ENCODE measurements around the gene CDC26.
A peak's percentile ranks its signal among the peaks of the same experiment; 100 is the strongest.

Gene CDC26

DNA sequence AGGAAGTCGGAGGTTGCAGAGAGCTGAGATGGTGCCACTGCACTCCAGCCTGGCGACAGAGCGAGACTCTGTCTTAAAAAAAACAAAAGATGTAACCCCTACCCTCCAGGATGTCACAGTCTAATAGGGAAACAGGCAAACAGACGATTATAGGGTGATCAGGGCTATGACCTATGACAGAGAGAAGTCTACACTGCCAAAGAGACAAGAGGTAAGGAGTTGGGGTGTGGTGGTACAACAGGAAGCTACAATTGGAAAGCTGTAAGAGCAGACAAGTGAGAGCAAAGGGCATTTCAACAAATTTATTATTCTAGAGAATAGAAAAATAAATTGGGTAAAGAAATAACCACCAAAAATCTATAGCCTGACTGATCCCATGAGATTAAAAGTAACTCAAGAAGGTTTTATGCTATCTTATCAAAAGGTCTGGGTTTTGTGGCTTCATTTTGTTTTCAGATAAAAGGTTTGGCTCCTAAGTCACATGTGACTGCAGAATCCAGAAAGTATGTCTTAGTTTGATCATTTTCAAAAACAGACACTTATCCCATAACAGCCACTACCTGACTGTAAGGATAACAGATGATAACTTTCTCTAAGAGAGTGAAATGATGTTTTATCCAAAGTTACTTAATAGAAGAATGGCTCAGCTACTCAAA lies 7.3 kb downstream of the CDC26 start:
- TF ChIP-seq ZFX (IDR thresholded peaks at IDR 0.05; ENCODE audit: borderline replicate concordance), result no peak
- H3K27ac ChIP-seq, result no peak overlapping the region

DNA sequence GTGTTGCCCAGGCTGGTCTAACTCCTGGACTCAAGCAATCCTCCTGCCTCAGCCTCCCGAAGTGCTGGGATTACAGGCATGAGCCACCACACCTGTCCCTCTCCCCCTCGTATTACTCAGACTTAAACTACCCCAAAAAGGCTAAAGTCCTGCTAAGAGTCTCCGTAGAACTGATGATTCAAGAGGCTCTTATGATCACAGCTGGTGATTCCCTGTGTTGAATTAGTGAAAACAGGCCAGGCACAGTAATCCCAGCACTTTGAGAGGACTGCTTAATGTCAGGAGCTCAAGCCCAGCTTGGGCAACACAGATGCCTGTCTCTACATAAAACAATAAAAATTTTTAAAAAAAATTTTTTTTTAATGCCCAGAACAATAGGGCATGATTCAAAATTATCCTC lies 9.2 kb downstream of the CDC26 start:
- H3K27ac ChIP-seq, result no peak overlapping the region
- TF ChIP-seq, protein P1, sequence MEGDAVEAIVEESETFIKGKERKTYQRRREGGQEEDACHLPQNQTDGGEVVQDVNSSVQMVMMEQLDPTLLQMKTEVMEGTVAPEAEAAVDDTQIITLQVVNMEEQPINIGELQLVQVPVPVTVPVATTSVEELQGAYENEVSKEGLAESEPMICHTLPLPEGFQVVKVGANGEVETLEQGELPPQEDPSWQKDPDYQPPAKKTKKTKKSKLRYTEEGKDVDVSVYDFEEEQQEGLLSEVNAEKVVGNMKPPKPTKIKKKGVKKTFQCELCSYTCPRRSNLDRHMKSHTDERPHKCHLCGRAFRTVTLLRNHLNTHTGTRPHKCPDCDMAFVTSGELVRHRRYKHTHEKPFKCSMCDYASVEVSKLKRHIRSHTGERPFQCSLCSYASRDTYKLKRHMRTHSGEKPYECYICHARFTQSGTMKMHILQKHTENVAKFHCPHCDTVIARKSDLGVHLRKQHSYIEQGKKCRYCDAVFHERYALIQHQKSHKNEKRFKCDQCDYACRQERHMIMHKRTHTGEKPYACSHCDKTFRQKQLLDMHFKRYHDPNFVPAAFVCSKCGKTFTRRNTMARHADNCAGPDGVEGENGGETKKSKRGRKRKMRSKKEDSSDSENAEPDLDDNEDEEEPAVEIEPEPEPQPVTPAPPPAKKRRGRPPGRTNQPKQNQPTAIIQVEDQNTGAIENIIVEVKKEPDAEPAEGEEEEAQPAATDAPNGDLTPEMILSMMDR (IDR thresholded peaks at IDR 0.05), result no peak
- TF ChIP-seq ZFX (IDR thresholded peaks at IDR 0.05; ENCODE audit: borderline replicate concordance), result no peak

DNA sequence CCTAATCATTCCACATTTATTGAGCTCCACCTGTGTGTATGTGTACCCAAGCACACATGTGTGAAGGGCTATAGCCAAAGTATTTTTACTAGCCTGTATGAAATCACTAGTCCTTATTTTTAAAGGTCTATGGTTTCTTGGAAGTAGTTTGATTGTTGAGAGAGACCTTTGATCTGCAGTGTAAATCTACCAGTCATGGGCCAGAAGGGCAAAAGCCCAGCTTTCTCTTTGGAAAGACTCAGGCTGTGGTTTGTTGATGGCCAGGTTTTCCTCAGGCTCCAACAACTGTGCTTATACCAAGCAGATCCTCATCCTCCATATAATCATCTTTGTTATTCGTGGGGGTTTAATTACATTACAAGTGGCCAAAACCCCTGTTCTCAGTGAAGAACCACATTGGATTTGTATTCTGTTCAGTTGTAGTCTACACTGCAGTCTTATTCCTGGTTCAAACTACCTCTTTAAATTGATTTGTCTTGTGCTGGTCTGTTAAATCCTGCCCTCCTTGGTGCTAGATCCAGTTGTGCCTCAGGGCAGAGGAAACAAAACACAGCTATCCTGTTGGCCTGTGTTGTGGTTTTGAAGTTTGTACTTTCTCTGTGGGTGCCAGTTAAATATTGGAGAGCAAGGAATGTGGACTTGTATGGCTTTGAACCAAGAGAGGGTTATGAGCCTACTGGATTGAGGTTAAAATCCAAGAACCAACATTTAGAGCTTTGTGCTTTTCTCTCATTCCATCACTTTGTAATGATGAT lies 13.3 kb downstream of the CDC26 start:
- H3K27ac ChIP-seq, result peak overlapping the region; percentile 41
- TF ChIP-seq, protein P1 (IDR thresholded peaks at IDR 0.05), result no peak
- TF ChIP-seq ZFX (IDR thresholded peaks at IDR 0.05; ENCODE audit: borderline replicate concordance), result no peak

DNA sequence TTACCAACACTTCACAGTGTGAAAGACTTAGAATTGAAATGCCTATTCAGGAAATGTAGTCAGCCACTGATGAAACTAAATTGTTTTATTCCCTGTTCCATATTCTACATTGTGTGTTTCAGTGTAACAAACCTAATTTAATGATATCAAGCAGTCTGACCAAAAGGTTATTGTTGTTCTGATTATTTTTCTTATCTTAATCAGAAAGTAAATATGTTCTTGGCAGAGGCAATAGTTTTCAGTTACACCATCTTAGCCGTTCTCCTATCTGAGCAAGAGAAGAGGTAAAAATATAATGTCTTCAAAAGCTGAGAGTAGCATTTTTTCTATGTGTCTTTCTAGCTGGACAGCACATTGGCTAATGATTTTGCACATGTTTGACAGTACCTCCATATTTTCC lies 17.1 kb downstream of the CDC26 start:
- peak overlapping the region; percentile 36 for H3K27ac ChIP-seq
- TF ChIP-seq, protein P1 (IDR thresholded peaks at IDR 0.05), result no peak
- no peak for TF ChIP-seq ZFX (IDR thresholded peaks at IDR 0.05; ENCODE audit: borderline replicate concordance)

DNA sequence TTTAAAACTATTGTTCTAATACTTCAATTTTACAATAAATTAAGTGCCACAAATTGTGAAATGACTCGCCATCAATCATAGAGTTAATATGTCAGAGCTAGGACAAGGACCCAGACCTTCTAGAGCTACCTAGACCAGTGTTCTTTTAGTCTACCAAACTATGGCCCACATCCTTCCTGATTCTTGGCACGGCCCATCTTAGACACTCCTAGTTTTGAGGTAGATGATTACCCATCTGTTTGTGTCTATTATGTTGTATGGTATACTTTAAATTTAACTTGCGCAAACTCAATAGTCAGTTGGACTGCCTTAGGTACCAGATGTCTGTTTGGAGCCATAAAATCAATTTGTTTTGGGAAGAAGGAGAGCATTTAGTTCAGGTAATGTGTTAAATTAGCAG lies 17.5 kb downstream of the CDC26 start:
- TF ChIP-seq, protein P1 (IDR thresholded peaks at IDR 0.05), result no peak
- TF ChIP-seq ZFX (IDR thresholded peaks at IDR 0.05; ENCODE audit: borderline replicate concordance), result no peak
- peak overlapping the region; percentile 36 for H3K27ac ChIP-seq

DNA sequence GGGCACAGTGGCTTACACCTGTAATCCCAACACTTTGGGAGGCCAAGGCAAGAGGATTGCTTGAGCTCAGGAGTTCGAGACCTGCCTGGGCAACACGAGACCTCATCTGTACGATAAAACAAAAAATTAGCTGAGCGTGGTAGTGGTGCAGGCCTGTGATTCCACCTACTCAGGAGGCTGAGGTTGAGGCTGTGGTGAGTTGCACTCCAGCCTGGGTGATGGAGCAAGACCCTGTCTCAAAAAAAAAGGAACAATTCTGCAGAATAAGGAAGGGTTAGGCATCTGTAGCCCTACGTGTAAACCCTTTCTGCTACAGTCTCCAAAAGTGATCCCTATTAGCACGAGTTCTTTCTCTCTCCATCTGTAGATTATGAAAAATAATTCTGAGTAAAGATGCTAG lies 19.9 kb downstream of the CDC26 start:
- no peak overlapping the region for H3K27ac ChIP-seq
- no peak for TF ChIP-seq ZFX (IDR thresholded peaks at IDR 0.05; ENCODE audit: borderline replicate concordance)
- TF ChIP-seq, protein P1 (IDR thresholded peaks at IDR 0.05), result no peak

DNA sequence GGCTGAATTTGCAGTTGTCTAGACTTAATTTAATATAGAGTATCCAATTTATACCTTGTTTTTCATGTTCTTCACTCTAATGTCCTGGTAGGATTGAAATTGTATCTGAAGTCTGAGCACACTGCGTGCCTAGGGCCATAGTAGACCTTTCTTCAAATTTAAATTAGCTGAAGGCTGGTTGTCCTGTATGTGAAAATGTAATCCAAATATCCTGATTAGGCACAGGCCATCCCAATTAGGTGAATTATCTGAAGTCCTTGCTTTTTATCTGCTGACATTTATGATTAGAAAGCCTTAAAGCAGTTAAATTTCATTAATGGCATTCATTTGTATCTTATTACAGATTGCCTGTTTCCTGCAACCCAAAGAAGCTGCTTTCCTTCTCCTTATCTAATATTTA lies 20.4 kb downstream of the CDC26 start:
- TF ChIP-seq, protein P1 (IDR thresholded peaks at IDR 0.05), result no peak
- TF ChIP-seq ZFX (IDR thresholded peaks at IDR 0.05; ENCODE audit: borderline replicate concordance), result no peak
- H3K27ac ChIP-seq, result no peak overlapping the region

Measured in 22Rv1 (cell line).